NCI-H2196 (cell line): ENCODE data around the gene RAP1GDS1.
"Not testable (repeated sequence)": the region's sequence is repeated elsewhere in the genome, so short reads cannot be mapped to it uniquely, and the experiment has no call there.

Experiments
- DNase-seq: peaks from one replicate; lab custom pipeline; 2025; ENCODE audit not compliant: unreplicated experiment; lab: John Stamatoyannopoulos, UW

The RAP1GDS1 gene

GRCh38 chr4:98345838-98346237 is 84.7 kb downstream of the RAP1GDS1 start:
- no peak for DNase-seq

GRCh38 chr4:98352396-98352795 is 91.2 kb downstream of the RAP1GDS1 start:
- DNase-seq: no peak

- no peak for DNase-seq
Measured at GRCh38 chr4:98352940-98353339, 91.8 kb downstream of the RAP1GDS1 start.

DNA sequence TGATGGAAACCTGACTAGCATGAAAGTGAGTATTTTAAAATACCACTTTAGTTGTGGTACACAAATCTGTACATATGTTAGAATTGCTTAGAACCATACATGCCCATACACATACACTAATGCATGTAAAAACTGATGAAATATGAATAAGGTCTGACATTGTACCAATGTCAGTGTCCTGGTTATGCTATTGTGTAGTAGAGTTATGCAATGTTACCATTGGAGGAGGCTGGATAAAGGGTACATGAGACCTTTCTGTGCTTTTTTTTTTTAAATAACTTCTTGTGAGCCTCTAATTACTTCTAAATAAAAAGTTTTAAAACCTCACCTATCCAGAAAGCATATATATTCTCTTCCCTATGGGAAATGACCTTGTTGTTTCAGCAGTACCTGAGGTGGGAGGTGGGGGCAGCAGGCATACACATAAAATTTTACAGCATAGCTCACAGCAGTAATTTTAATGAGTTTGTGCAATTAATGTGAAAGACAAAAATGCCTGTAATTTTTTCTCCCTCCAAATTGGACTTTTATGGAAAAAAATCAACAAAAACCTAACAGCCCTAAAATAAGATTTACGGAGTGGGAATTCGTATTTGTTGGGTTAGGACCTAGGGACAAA is 97.6 kb downstream of the RAP1GDS1 start:
- no peak for DNase-seq

GRCh38 chr4:98359646-98360045 is 98.5 kb downstream of the RAP1GDS1 start:
- DNase-seq: no peak

DNA sequence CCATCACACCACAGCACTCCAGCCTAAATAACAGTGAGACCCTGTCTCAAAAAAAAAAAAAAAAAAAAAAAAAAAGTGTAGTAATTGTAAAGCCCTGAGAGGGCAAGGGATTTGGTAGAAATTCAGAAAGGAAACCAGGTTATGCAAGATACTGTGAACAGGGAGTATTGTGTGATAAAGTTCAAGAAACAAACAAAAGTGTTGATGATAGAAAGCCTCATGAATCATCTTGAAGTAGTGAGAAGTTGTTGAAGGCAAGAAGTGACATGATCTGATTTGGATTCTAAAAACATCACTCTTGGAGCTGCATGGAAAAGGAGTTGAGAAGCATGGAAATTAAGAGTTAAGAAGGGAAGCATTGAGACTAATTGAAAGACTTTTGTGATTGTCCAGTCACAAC is 102.2 kb downstream of the RAP1GDS1 start:
- DNase-seq: no peak

DNA sequence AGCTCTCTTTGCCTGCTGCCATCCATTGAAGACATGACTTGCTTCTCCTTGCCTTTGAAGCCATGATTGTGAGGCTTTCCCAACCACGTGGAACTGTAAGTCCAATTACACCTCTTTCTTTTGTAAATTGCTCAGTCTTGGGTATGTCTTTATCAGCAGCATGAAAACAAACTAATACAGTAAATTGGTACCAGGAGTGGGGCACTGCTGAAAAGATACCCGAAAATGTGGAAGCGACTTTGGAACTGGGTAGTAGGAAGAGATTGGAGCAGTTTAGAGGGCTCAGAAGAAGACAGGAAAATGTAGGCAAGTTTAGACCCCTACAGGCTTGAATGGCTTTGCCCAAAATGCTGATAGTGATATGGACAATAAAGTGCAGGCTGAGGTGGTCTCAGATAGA is 105.1 kb downstream of the RAP1GDS1 start:
- DNase-seq: not testable (repeated sequence)

DNA sequence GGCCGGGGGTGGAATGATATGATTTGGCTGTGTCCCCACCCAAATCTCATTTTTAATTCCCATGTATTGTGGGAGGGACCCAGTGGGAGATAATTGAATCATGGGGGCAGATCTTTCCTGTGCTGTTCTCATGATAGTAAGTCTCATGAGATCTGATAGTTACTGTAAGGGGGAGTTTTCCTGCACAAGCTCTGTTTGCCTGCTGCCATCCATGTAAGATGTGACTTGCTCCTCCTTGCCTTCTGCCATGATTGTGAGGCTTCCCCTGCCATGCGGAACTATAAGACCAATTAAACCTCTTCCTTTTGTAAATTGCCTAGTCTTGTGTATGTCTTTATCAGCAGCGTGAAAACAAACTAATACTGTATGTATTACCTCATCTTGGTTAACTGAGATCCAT is 106.8 kb downstream of the RAP1GDS1 start:
- not testable (repeated sequence) for DNase-seq

DNA sequence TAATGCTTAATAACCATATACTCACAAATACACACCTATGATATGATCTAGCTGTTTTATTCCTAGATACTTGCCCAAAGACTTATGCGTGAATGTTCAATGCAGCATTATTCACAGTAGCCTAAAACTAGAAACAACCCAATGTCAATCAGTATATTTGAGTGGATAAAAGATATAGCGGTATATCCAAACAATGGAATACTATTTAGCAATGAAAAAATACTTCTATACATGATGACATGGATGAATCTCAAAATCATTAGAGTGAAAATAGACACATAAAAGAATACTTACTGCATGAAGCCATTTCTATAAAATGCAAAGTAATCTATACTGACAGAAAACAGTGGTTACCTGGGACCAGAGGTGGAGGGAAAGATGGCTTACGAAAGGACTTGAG is 108.1 kb downstream of the RAP1GDS1 start:
- no peak for DNase-seq

- no peak for DNase-seq
Measured at GRCh38 chr4:98374643-98375042, 113.5 kb downstream of the RAP1GDS1 start.

DNA sequence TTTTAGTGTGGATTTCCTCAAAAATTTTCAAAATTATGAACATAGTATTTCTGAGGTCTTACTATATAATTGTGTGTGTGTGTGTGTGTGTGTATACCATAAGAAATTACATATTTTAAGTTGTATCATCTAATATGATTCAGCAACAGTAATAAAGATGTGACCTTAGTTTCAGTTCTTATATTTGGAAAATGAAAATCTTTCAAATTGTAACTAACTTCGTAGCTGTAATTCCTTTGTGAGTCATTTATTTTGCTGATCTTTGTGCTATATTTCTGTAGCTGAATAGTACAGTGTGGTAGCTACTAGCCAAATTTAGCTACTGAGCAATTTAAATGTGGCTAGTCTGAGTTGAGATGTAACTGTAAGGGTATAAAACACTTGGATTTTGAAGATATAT is 116.4 kb downstream of the RAP1GDS1 start:
- no peak for DNase-seq

- DNase-seq: no peak
Measured at GRCh38 chr4:98381306-98381705, 120.1 kb downstream of the RAP1GDS1 start.

- DNase-seq: no peak
Measured at GRCh38 chr4:98383431-98384106, 122.4 kb downstream of the RAP1GDS1 start.

GRCh38 chr4:98385831-98386230 is 124.6 kb downstream of the RAP1GDS1 start:
- no peak for DNase-seq

GRCh38 chr4:98387345-98388026 is 126.3 kb downstream of the RAP1GDS1 start:
- no peak for DNase-seq

GRCh38 chr4:98394134-98394533 is 132.9 kb downstream of the RAP1GDS1 start:
- no peak for DNase-seq

DNA sequence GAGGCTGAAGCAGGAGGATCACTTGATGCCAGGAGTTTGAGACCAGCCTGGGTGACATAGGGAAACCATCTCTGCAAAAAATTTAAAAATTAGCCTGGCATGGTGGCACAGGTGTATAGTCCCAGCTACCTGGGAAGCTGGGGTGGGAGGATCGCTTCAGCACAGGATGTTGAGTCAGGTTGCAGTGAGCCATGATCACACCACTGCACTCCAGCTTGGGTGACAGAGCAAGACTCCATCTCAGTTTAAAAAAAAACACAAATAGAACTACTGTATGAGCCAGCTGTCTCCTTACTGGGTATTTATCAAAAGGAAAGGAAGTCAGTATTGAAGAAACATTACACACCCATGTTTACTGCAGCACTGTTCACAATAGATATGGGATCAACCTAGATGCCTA is 138.7 kb downstream of the RAP1GDS1 start:
- no peak for DNase-seq

- no peak for DNase-seq
Measured at GRCh38 chr4:98406819-98407218, 145.6 kb downstream of the RAP1GDS1 start.

GRCh38 chr4:98411731-98412130 is 150.5 kb downstream of the RAP1GDS1 start:
- DNase-seq: no peak

DNA sequence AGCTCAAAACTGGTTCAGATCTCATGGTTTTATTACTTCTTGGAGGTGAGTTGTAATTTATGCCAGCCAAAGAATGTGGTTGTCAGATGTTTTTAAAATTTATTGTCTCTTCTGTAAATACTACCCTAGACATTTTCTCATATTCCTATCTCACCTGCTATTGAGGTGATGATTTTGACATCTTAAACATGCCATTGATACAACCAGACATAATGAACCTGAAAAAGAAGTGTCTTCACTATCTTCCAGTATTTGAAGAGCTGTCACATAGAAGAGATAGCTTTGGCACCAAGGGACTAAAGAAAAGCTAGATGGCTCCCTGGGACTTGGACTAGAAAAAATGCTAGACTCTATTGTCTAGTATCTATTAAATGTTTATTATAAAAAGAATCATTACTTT is 155.7 kb downstream of the RAP1GDS1 start:
- DNase-seq: no peak

DNA sequence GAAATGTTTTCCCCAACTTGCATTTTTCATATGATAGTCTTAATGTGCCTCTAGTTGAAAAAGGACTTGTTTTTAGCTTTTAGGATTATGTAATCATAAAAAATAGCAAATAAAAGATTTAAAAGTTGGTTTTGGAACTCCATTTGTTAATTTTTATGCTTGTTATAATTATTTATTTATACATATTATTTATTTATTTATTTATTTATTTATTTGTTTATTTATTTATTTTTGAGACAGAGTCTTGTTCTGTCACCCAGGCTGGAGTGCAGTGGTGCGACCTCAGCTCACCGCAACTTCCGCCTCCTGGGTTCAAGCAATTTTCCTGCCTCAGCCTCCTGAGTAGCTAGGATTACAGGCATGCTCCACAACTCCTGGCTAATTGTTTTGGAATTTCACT is 159.0 kb downstream of the RAP1GDS1 start:
- DNase-seq: not testable (repeated sequence)

DNA sequence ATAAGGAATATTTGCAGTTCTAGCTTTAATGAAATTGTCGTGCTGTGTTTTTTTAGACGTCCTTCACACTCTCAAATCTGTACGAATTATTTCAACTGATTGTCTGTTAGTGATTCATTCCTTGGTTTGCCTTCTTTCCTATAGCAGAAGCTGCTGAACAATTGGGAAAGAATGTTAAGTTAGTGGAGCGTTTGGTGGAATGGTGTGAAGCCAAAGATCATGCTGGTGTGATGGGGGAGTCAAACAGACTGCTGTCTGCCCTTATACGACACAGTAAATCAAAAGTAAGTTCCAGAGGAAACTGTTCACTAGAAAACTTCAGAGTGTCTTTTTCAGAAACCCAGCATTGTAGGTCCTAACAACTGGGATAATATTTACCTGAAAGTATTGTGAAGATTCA is 159.9 kb downstream of the RAP1GDS1 start:
- no peak for DNase-seq
